B cell (primary cell): ENCODE measurements around the gene ADRA2A. TPM values are rescaled to one million over a fixed set of nuclear protein-coding genes. Genes with fewer than 3 reads are reported as not detected.

Experiments used
- ATAC-seq: fragments of 200-7000 bp; cut with Tn5 transposase; one replicate; pipeline ENCODE4 v1.10.0; 2021; ENCODE audit warnings: low read depth, mild to moderate bottlenecking, moderate number of reproducible peaks, moderate library complexity
- CTCF ChIA-PET: fragments of 350-600 bp; sonication (Branson Sonifier 250); formaldehyde crosslinking; loops from one replicate; lab custom pipeline; 2021; ENCODE audit warnings: antibody characterized with exemption, inconsistent platforms; lab: Charles Lee
- POLR2A ChIA-PET: fragments of 350-600 bp; sonication (Branson Sonifier 250); formaldehyde crosslinking; loops from one replicate; lab custom pipeline; 2021; ENCODE audit warnings: antibody characterized with exemption; lab: Charles Lee
- DNase-seq: peaks from one replicate; pipeline ENCODE4 v3.0.0; 2013
- H2AFZ ChIP-seq: 2 replicates; pipeline ENCODE4 v1.6.1; 2012; ENCODE audit warnings: mild to moderate bottlenecking, low read depth, low read length; ENCODE audit not compliant: insufficient read depth, poor library complexity, severe bottlenecking
- H3K27ac ChIP-seq, 2 donors: 1 replicate in 1 of 2; 2 replicates in 1 of 2; pipeline ENCODE4 v1.5.1; 2012 to 2013; ENCODE audit warnings: low read length in 2 of 2, mild to moderate bottlenecking in 2 of 2, moderate library complexity in 1 of 2
- H3K27me3 ChIP-seq, 4 experiments: fragments of 200-600 bp in 1 of 4; sonication (generic) in 1 of 4; replicated peaks in 1 of 4; 1 replicate in 2 of 4; 2 replicates in 2 of 4; pipeline versions ENCODE4 v1.6.1 to v1.7.0; 2013 to 2016; ENCODE audit warnings: low read length in 3 of 4, mild to moderate bottlenecking in 2 of 4, mixed read lengths in 1 of 4, moderate library complexity in 1 of 4; ENCODE audit not compliant: insufficient read depth in 4 of 4, control insufficient read depth in 3 of 4; ENCODE audit errors: control extremely low read depth in 1 of 4
- H3K36me3 ChIP-seq, 2 experiments: replicated peaks in 1 of 2; 1 replicate in 1 of 2; 2 replicates in 1 of 2; pipeline versions ENCODE4 v1.6.1 to v1.7.1; 2013; ENCODE audit warnings: low read length in 1 of 2; ENCODE audit not compliant: insufficient read depth in 2 of 2, control insufficient read depth in 1 of 2; ENCODE audit errors: control extremely low read depth in 1 of 2, extremely low read depth in 1 of 2
- H3K4me1 ChIP-seq, 2 donors: fragments of 200-600 bp in 1 of 2; sonication (generic) in 1 of 2; 1 replicate in 1 of 2; 2 replicates in 1 of 2; pipeline versions ENCODE4 v1.5.1 to v1.6.1; 2013 to 2017; ENCODE audit warnings: low read length in 2 of 2; ENCODE audit not compliant: control insufficient read depth in 2 of 2, insufficient read depth in 2 of 2
- H3K4me2 ChIP-seq: replicated peaks from 2 replicates; pipeline ENCODE3; 2012; ENCODE audit warnings: mild to moderate bottlenecking, low read depth, low read length; ENCODE audit not compliant: poor library complexity, severe bottlenecking
- H3K4me3 ChIP-seq, 5 experiments: fragments of 200-600 bp in 1 of 5; sonication (generic) in 1 of 5; 1 replicate in 3 of 5; 2 replicates in 2 of 5; pipeline versions ENCODE4 v1.5.1 to v1.7.0; 2011 to 2016; ENCODE audit warnings: low read length in 4 of 5, mild to moderate bottlenecking in 4 of 5, low read depth in 2 of 5, control low read depth in 1 of 5, moderate library complexity in 1 of 5; ENCODE audit not compliant: insufficient read depth in 1 of 5; ENCODE audit errors: control extremely low read depth in 1 of 5, extremely low read depth in 1 of 5
- H3K79me2 ChIP-seq: fragments of 200-600 bp; sonication (generic); one replicate; pipeline ENCODE4 v1.6.0; 2016; ENCODE audit warnings: low read length; ENCODE audit not compliant: control insufficient read depth, insufficient read depth
- H3K9ac ChIP-seq: fragments of 200-600 bp; sonication (generic); 2 replicates; pipeline ENCODE4 v1.6.1; 2017; ENCODE audit warnings: mild to moderate bottlenecking, low read length, moderate library complexity
- H3K9me3 ChIP-seq, 3 donors: one replicate each; pipeline versions ENCODE4 v1.6.1 to v1.7.1; 2013; ENCODE audit warnings: low read length in 2 of 3; ENCODE audit not compliant: control insufficient read depth in 2 of 3, insufficient read depth in 1 of 3; ENCODE audit errors: control extremely low read depth in 1 of 3
- H4K20me1 ChIP-seq: 2 replicates; pipeline ENCODE4 v1.6.0; 2012; ENCODE audit warnings: mild to moderate bottlenecking, low read length; ENCODE audit not compliant: insufficient read depth, control insufficient read depth, poor library complexity, severe bottlenecking
- H3K27ac Mint-ChIP-seq: one replicate; pipeline ENCODE4 v1.8.0; 2021; ENCODE audit warnings: mixed read lengths
- H3K27me3 Mint-ChIP-seq: one replicate; pipeline ENCODE4 v1.8.0; 2021; ENCODE audit warnings: mixed read lengths
- H3K4me1 Mint-ChIP-seq: one replicate; pipeline ENCODE4 v1.8.0; 2021; ENCODE audit warnings: mixed read lengths
- H3K4me3 Mint-ChIP-seq: one replicate; pipeline ENCODE4 v1.8.0; 2021; ENCODE audit warnings: mixed read lengths
- H3K9me3 Mint-ChIP-seq: one replicate; pipeline ENCODE4 v1.8.0; 2022; ENCODE audit warnings: mixed read lengths; ENCODE audit not compliant: insufficient read depth
- EZH2 ChIP-seq: IDR thresholded peaks from 2 replicates; pipeline ENCODE4 v1.6.1; 2012; ENCODE audit warnings: borderline replicate concordance, low read depth, mild to moderate bottlenecking, moderate library complexity, low read length; ENCODE audit not compliant: insufficient read depth, poor library complexity, severe bottlenecking
- WGBS: methylation state at CpG from one replicate; pipeline ENCODE4 v1.1.5; 2013; ENCODE audit warnings: missing lambda C conversion rate; ENCODE audit not compliant: insufficient coverage; 5-methylcytosine and 5-hydroxymethylcytosine counted together
- intact Hi-C: fragments of 100-400 bp; cut with micrococcal nuclease; formaldehyde crosslinking; loops from one replicate; pipeline ENCODE4 v1.10.0; 2022
- polyA plus RNA-seq: library from polyadenylated mRNA; depleted of rRNA; stranded (reverse); fragments of >200 nt; gene quantifications from 2 replicates; pipeline ENCODE4 v1.2.3, GENCODE V29; 2012
- total RNA-seq, 2 donors: library from RNA; stranded (reverse); fragments of 120-200 nt in 1 of 2; gene quantifications; 1 replicate in 1 of 2; 2 replicates in 1 of 2; pipeline versions ENCODE4 v1.2.3 to v1.2.4, GENCODE V29; 2013 to 2022
- TF ChIP-seq, protein P1 (sequence below): fragments of 200-600 bp; IDR thresholded peaks from one replicate; pipeline ENCODE4 v1.8.0; 2022; ENCODE audit warnings: antibody characterized with exemption, mild to moderate bottlenecking

The ADRA2A gene
- total and polyA plus RNA-seq, 2 donors (not counting 1 experiment from before 2014, with no cell fraction given) = 0.01 TPM; not detected in 1

DNA sequence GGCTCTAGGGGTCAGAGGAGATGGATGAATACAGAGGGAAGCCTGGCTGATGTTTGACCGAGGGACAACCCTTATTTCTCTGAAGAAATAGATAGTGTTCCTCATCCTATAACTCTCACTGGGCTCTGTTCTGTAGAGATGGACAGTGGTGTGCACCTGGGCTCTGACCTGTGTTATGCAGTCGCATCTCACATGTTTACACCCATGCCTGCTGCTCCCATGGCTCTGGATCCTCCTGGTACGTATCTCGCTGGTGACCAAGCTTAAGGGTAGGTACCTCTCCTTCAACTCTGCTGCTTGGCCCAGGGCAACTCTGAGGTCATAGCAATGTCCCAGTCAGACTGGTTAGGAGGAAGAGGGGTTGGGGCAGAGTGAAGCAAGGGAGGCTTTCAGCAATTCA, 42.8 kb downstream of the ADRA2A start:
- Mint-ChIP-seq H3K4me3 (no peak overlapping the region), H3K27me3 (peaks cover 36% of the 10 kb centered on the region), H3K4me1 (no peaks in the 10 kb centered on the region), H3K9me3 (no peaks in the 10 kb centered on the region), H3K27ac (no peak overlapping the region)
- Histone ChIP-seq H3K27me3 (peaks cover 0 to 5% (median 1%) of the 10 kb centered on the region in 4 experiments), H3K9me3 (no peaks in the 10 kb centered on the region), H3K27ac (no peak overlapping the region), H3K36me3 (no peaks in the 10 kb centered on the region), H3K4me1 (no peaks in the 10 kb centered on the region), H2AFZ (no peak overlapping the region), H3K79me2 (no peaks in the 10 kb centered on the region), H3K9ac (no peak overlapping the region), H3K4me3 (no peak overlapping the region), H3K4me2 (no peak overlapping the region), H4K20me1 (no peaks in the 10 kb centered on the region)
- no peak for DNase-seq
- 86% methylated on average over 2 of the region's 4 CpGs for WGBS
- TF ChIP-seq, protein P1, sequence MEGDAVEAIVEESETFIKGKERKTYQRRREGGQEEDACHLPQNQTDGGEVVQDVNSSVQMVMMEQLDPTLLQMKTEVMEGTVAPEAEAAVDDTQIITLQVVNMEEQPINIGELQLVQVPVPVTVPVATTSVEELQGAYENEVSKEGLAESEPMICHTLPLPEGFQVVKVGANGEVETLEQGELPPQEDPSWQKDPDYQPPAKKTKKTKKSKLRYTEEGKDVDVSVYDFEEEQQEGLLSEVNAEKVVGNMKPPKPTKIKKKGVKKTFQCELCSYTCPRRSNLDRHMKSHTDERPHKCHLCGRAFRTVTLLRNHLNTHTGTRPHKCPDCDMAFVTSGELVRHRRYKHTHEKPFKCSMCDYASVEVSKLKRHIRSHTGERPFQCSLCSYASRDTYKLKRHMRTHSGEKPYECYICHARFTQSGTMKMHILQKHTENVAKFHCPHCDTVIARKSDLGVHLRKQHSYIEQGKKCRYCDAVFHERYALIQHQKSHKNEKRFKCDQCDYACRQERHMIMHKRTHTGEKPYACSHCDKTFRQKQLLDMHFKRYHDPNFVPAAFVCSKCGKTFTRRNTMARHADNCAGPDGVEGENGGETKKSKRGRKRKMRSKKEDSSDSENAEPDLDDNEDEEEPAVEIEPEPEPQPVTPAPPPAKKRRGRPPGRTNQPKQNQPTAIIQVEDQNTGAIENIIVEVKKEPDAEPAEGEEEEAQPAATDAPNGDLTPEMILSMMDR = no peak
- TF ChIP-seq EZH2 = no peak
- ChIA-PET CTCF (no interaction called here), POLR2A (no interaction called here)
- ATAC-seq = no peak
- intact Hi-C loops = no loop called here

DNA sequence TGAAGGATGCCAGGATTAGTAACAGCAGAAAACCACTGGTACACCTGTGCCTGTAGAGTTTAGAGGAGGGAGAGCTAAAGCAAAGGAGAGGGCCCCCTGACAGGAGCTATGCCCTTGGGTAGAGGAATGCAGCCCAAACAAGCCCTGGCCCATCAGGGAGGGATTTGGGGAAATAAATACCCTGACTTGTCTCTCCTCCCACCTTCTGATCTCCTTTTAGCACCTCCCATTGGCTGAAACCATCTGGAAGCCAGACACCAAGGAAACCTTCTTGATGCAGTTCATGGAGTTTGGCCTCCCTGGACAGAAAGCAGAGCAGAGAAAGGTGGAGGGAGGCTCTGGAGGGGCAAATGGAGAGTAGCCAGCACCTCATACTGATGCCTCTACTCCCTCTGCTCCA, 45.3 kb downstream of the ADRA2A start:
- intact Hi-C loops = no loop called here
- POLR2A ChIA-PET = no interaction called here
- no peak overlapping the region for H3K27ac ChIP-seq
- ATAC-seq (no peak), DNase-seq (no peak)
- H3K79me2 ChIP-seq = no peaks in the 10 kb centered on the region
- TF ChIP-seq, protein P1 = no peak
- no peak for TF ChIP-seq EZH2
- Mint-ChIP-seq H3K27ac (no peak overlapping the region), H3K27me3 (peaks cover 45% of the 10 kb centered on the region), H3K4me1 (no peaks in the 10 kb centered on the region), H3K9me3 (no peaks in the 10 kb centered on the region), H3K4me3 (no peak overlapping the region)
- CTCF ChIA-PET = no interaction called here
- no peaks in the 10 kb centered on the region for H3K36me3 ChIP-seq
- H4K20me1 ChIP-seq = no peaks in the 10 kb centered on the region
- peaks cover 0 to 10% (median 1%) of the 10 kb centered on the region in 4 experiments for H3K27me3 ChIP-seq
- H3K4me2 ChIP-seq = no peak overlapping the region
- no peak overlapping the region for H3K4me3 ChIP-seq
- H3K9ac ChIP-seq = no peak overlapping the region
- H2AFZ ChIP-seq = no peak overlapping the region
- no peaks in the 10 kb centered on the region for H3K4me1 ChIP-seq
- no peaks in the 10 kb centered on the region for H3K9me3 ChIP-seq
